NCI-H1105 (cell line): Measurements from ENCODE around the gene TSTD2.
"Not testable (repeated sequence)": the region's sequence is repeated elsewhere in the genome, so short reads cannot be mapped to it uniquely, and the experiment has no call there.

Experiments
- DNase-seq: peaks from one replicate; lab custom pipeline; 2025; lab: John Stamatoyannopoulos, UW

TSTD2 gene

GRCh38 chr9:97586909-97587308 lies 46.3 kb downstream of the TSTD2 start:
- not testable (repeated sequence) for DNase-seq

- DNase-seq: not testable (repeated sequence)
Measured at GRCh38 chr9:97584778-97585177, 48.4 kb downstream of the TSTD2 start.

GRCh38 chr9:97581590-97581989 lies 51.6 kb downstream of the TSTD2 start:
- not testable (repeated sequence) for DNase-seq

DNA sequence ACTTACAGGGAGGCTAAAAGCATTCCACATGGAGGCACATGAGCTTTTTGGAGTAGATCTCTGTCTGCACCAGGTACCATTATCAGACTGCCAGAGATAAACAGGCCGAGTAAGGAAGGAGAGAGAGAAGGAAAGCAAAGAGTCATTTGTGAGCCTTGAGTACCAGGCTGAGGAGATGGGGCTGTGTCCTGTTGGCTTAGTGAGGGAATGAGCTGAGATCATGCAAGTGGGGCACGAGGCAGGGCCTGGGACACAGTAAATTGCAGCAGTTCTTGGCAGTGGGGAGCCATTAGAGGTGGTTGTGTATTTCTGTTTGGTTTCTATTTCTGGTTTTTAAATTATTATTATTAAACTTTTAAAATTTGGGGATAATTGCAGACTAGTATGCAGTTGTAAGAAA lies 53.3 kb downstream of the TSTD2 start:
- no peak for DNase-seq

GRCh38 chr9:97578846-97579245 lies 54.3 kb downstream of the TSTD2 start:
- DNase-seq: no peak

DNA sequence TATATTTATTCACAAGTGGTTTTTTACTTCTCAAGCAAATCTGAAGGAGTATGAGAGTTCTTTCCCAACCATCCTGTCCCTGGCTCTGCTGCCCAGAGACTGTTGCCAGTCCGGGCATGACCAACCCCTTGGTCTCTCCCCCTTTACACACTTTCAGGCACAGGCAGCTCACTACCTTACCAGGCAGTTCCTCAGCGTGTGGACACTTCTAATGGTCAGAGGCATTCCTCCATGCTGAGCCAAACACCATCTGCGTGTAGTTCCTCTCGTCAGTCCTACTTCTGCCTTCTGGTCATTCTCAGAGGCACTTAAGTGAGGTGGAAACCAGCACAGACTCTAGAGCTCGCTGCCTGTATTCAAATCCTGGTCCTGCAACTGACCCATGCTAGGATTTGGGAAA lies 56.1 kb downstream of the TSTD2 start:
- no peak for DNase-seq

GRCh38 chr9:97575673-97576200 lies 57.4 kb downstream of the TSTD2 start:
- DNase-seq: no peak

DNA sequence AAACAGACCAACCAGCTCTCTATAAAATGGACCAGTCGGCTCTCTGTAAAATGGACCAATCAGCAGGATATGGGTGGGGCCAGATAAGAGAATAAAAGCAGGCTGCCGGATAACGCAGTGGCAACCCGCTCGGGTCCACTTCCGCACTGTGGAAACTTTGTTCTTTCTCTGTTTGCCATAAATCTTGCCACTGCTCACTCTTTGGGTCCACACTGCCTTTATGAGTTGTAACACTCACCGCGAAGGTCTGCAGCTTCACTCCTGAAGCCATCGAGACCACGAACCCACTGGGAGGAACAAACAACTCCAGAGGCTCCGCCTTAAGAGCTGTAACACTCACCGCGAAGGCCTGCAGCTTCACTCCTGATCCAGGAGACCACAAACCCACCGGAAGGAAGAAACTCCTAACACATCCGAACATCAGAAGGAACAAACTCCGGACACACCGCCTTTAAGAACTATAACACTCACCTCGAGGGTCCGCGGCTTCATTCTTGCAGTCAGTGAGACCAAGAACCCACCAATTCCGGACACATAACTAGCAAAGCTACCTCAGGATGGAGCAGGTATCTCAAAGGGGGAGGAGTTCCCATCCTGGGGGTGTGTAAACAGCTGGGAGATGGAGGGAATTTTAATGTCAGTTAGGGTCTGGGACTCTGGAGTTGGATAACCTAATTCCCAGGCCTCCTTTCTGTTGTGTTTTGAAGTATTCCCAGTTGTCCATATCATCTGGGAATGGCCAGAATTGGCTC lies 58.1 kb downstream of the TSTD2 start:
- not testable (repeated sequence) for DNase-seq

DNA sequence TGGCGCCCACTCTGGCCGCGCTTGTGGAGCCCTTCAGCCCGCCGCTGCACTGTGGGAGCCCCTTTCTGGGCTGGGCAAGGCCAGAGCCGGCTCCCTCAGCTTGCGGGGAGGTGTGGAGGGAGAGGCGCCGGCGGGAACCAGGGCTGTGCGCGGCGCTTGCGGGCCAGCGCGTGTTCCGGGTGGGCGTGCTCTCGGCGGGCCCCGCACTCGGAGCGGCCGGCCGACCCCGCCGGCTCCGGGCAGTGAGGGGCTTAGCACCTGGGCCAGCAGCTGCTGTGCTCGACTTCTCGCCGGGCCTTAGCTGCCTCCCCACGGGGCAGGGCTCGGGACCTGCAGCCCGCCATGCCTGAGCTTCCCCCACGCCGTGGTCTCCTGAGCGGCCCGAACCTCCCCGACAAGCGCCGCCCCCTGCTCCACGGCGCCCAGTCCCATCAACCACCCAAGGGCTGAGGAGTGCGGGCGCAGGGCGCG lies 59.0 kb downstream of the TSTD2 start:
- DNase-seq: not testable (repeated sequence)

- DNase-seq: no peak
Measured at GRCh38 chr9:97573482-97574073, 59.6 kb downstream of the TSTD2 start.

DNA sequence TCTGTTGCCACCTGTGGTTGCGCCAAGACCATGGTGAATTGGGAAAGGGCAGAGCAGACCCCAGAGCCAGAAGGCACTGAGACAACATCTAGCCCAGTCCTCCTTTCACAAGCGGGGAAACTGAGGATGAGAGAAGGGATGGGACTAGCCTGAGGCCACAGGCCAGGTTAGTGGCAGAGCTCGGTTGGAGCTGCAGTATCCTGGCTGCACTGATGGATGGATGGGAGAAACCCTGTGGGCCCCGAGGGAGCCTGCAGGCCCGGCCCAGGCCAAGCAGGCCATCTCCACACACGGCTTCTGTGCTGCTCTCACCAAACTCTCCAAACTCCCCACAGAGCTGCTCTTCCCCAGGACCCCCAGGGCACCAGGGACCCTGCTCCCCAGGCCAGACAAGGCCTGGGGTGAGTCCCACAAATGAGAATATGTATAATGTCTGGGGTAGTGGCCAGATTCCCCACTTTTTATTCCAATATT lies 60.2 kb downstream of the TSTD2 start:
- DNase-seq: no peak

- no peak for DNase-seq
Measured at GRCh38 chr9:97572196-97572891, 60.8 kb downstream of the TSTD2 start.

DNA sequence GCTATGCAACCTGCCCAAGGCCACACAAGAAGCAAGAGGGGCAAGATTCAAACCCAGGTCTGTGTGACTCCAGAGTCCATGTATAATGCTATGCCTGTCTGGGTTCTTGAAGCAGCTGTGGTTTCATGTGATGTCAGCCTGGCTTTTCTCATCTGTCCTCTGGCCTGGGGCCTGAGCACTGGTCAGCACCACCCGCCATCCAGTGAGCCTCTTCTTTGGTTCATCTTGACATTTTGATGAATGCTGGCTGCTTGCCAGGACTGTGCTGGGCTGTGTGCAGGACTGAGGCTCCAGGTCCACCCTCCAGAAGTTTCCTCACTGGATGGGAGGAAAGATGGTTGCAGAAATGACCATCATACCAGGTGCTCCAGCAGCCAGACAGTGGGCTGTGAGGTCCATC lies 61.5 kb downstream of the TSTD2 start:
- DNase-seq: no peak

GRCh38 chr9:97570899-97571298 lies 62.3 kb downstream of the TSTD2 start:
- DNase-seq: no peak

GRCh38 chr9:97568461-97569275 lies 64.5 kb downstream of the TSTD2 start:
- DNase-seq: no peak

DNA sequence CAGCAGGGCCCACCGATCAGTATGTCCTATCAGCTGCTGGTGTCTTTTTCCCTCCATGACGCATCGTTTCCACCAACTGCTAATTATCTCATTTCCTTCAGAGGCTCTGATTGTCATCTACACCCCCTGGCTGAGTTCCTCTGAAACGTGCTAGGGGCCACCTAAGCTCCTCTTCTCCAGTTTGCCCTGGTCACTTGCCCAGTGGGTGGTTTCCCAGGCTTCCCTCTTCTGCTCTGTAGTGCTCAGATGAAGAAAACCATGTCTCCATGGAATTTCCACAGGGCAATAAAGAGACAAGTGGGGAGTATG lies 65.3 kb downstream of the TSTD2 start:
- DNase-seq: no peak

GRCh38 chr9:97567182-97567893 lies 65.8 kb downstream of the TSTD2 start:
- no peak for DNase-seq

DNA sequence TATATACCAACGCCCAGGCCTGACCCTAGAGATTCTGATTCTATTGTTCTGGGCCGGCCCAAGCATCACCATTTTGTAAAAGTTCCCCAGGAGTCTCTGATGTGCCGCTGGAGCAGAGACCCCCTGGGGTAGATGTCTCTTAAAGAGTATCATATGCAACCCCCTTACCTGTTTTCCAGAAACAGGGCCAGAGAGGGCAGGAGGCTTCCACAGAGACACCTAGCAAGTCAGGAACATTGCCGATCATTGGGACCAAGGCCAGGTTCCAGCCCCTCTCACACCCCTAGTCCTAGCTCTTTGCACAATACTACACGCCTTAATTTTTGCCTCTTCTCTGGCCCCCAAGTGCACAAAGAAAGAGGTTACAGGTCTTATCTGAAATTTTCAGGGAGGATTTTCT lies 67.9 kb downstream of the TSTD2 start:
- DNase-seq: no peak

- no peak for DNase-seq
Measured at GRCh38 chr9:97564291-97565175, 68.6 kb downstream of the TSTD2 start.

DNA sequence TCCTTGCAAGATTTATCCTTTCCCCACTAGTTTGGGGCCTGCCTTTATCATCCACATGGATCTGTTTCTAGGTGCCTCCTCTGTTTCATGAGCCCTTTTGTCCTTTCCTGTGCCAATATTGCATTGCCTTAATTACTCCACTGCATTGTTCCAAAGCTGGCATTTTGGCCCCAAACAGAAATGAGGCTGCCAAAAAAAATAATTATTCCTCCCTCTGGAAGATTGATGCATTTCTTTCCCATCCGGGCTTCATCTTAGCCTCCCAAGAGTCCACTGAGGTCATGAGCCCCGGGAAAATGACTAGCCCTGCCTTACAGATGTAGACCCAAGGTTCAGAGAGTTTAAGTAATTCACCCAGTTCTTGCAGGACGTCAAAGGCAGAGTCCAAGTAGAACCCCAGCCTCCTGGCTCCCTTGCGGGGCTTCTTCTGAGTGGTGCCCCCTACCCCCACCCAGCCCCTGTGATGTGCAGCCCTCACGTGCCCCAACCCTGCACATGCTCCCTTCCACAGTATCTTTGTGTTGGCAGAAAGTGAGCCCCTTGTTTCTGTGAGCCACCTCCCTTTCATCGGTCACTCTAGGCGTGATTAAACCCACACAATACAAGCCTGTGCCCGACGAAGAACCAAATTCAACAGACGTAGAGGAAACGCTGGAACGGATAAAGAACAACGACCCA lies 69.6 kb downstream of the TSTD2 start:
- no peak for DNase-seq
